ENCODE results near the gene SZT2. TPM values are rescaled to one million over a fixed set of nuclear protein-coding genes. Genes with fewer than 3 reads are reported as not detected.
A peak's percentile ranks its signal among the peaks of the same experiment; 100 is the strongest.

SZT2 gene
- total RNA-seq, 1 donor = 35.4 TPM

DNA sequence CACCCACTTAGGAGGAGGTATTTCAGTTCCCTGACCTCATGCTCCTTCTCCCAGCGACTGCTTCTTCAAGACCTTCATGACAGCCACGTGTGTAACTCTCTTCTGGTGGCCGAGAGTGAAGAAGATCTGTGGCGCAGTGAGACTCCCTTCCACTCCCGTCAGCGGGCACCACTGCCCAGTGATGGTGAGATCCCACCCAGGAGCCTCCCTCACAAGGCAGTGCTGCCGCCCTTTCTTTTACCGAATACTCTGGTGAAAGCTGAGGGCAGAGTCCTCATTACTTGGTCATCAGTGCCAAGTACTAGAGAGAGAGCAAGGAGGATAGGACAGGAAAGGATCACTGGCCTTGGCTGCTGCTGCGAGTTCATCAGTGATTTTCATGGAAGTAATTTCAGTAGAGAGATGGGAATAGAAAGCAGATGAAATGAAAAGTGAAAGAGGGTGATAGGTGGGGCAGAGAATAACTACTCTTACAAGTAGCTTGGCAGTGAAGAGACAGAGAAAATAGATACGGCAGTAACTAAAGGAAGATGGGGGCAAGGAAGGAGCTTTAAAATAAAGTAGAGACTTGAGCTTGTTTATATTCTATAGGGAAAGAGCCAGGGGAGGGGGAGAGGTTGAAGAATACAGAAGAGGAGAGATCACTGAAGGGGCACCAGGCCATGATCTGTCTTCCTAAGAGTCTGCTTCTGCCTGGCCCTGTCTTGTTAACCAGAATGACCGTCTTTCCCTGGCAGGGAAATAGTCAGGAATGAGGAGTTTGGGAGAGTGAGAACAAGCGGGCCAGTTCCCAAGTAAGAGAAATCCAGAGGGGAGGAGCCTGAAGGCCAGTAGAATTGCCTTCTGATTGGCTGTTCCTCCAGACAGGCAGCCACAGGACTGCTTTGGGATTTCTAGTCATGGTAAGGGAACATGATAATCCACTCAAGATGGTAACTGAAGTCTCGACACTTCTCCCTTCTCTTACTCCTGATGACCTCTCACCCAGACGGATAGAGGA, 45.7 kb downstream of the SZT2 start:
- no peak overlapping the region for H3K4me3 ChIP-seq (ENCODE audit: low read depth, low read length)
- TF ChIP-seq, protein P1, sequence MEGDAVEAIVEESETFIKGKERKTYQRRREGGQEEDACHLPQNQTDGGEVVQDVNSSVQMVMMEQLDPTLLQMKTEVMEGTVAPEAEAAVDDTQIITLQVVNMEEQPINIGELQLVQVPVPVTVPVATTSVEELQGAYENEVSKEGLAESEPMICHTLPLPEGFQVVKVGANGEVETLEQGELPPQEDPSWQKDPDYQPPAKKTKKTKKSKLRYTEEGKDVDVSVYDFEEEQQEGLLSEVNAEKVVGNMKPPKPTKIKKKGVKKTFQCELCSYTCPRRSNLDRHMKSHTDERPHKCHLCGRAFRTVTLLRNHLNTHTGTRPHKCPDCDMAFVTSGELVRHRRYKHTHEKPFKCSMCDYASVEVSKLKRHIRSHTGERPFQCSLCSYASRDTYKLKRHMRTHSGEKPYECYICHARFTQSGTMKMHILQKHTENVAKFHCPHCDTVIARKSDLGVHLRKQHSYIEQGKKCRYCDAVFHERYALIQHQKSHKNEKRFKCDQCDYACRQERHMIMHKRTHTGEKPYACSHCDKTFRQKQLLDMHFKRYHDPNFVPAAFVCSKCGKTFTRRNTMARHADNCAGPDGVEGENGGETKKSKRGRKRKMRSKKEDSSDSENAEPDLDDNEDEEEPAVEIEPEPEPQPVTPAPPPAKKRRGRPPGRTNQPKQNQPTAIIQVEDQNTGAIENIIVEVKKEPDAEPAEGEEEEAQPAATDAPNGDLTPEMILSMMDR (IDR thresholded peaks at IDR 0.05; ENCODE audit: insufficient read depth, low read length) = no peak
- peak; percentile 82 for DNase-seq (ENCODE audit: low read depth)

DNA sequence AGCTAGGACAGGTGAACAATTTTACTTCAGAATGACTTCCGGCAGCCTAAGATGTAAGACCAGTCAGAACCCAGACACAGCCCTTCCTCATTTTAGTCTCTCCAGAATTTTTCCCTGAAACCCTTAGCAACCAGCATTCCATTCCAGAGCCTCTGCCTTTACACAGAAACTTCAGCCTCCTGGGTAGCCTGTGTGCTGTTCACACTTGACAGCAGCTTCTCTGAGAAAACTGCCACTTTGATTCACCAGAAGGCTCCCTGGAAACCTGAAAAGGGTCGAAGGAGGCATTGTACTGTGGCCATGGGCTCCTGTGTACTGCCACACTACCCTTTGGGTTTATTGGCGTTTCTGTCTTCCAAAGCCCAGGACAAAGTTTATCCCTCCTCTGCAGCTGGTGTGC, 46.7 kb downstream of the SZT2 start:
- TF ChIP-seq, protein P1 (IDR thresholded peaks at IDR 0.05; ENCODE audit: insufficient read depth, low read length) = no peak

DNA sequence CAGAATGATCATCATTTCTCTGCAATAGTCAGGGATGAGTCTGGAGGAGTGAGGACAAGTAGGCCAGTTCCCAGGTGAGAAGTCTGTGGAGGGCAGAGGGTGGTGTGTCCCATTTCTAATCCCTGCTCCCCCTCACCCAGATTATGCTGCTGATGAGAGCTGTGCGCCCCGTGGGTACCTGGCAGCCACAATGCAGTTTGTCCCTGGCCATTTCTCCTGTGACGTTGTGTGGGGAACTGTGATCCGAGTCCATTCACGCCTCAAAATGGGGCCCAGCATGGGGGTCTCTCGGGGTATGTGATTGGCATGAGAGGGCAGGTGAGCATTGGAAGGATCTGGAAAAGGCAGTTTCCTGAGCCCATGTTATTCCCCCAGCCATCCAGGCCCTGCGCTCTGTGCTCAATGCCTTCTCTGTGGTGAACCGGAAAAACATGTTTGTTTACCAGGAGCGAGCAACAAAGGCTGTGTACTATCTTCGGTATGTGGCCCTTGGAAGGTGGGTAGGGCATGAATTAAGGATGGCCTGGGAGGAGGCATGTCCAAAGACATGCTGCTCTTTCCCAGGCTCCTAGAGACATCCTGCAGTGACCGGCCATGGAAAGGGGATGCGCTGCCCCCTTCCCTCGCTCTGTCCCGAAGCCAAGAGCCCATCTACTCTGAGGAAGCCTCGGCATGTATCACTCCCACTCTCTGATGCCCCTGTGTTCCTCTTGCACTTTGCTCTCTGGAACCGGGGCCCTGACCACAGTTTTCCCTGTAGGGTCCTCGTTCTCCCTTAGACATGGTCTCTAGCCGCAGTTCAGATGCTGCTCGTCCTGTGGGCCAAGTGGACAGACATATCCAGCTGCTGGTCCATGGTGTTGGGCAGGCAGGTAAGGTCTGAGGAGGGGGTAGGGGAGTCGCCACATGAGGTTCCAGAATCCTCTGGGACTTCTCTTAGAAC, 47.6 kb downstream of the SZT2 start:
- no peak for DNase-seq (ENCODE audit: low read depth)
- TF ChIP-seq, protein P1 (IDR thresholded peaks at IDR 0.05; ENCODE audit: insufficient read depth, low read length) = no peak
- H3K4me3 ChIP-seq (ENCODE audit: low read depth, low read length) = no peak overlapping the region

More for the DNA sequence above, 46.7 kb downstream of the SZT2 start:
- peak; percentile 11 for DNase-seq (ENCODE audit: low read depth)
- no peak overlapping the region for H3K4me3 ChIP-seq (ENCODE audit: low read depth, low read length)

DNA sequence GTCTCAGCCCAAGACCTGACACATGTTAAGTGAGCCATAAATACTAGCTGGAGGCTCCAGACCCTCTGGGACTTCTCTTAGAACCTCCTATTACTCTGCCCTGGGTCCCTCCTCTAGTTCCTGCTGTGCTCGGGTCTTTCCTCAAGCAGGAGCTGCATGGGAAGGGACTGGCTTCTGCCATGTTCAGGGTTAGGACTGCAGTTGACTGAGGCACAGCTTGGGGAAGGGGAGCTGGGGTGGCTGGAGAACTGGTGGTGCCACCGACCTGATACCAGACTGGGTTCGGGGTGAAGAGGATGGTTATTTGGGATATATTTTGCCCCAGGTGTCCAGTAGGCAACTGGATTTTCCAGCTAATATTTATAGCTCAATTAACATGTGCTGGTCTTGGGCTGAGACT, 48.3 kb downstream of the SZT2 start:
- TF ChIP-seq, protein P1 (IDR thresholded peaks at IDR 0.05; ENCODE audit: insufficient read depth, low read length) = no peak

DNA sequence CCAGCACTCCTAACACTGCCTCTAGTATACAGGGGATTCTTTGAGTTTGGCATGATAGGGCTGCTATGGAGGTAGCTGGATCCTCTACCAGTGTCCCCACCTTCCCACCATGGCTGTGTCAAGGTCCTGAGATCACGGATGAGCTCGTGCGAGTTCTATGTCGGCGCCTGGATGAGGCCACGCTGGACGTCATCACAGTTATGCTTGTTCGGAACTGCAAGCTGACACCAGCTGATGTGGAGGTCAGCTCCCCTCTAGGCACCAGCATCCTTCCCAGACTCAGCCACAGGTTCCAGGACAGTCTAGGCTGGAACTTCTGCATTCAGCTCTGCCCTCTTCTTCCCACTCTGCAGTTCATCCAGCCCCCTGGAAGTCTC, 48.9 kb downstream of the SZT2 start:
- H3K4me3 ChIP-seq (ENCODE audit: low read depth, low read length) = no peak overlapping the region
- TF ChIP-seq, protein P1 (IDR thresholded peaks at IDR 0.05; ENCODE audit: insufficient read depth, low read length) = no peak

More for the DNA sequence above, 48.3 kb downstream of the SZT2 start:
- no peak overlapping the region for H3K4me3 ChIP-seq (ENCODE audit: low read depth, low read length)
- no peak for DNase-seq (ENCODE audit: low read depth)

DNA sequence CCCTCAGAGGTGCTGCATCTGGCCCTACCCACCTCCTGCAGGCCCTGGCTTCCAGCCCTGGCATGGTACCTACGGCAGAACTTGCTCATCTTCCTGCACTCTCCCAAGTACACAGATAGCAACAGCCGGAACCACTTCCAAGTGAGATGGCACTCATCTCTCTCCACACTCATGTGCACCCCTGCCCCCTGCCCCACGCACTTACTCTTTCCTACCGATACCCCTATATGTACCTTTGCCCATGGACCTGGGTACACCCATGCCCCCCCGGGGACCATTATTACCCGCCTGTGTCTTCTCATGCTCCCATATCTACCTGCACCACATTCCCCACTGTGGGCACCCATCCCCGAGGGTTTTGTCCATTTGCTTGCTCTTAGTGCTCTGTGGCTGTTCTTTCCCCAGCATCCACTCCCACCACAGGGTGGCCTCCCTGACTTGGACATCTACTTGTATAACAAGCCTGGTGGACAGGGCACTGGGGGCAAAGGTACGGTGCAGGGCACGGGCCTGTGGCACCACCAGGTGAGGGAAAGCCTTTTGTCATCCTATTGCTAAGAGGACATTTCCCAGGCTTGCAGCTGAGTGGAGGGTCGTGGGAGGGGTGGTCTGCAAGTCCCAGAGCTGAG, 49.4 kb downstream of the SZT2 start:
- DNase-seq (ENCODE audit: low read depth) = no peak
- no peak overlapping the region for H3K4me3 ChIP-seq (ENCODE audit: low read depth, low read length)
- TF ChIP-seq, protein P1 (IDR thresholded peaks at IDR 0.05; ENCODE audit: insufficient read depth, low read length) = no peak

More for the DNA sequence above, 48.9 kb downstream of the SZT2 start:
- DNase-seq (ENCODE audit: low read depth) = no peak

Data from fibroblast of the aortic adventitia (primary cell).